HCT116 (cell line): Measurements from ENCODE around the gene PNPLA5. TPM values are rescaled to one million over a fixed set of nuclear protein-coding genes. Genes with fewer than 3 reads are reported as not detected.

Source experiments
- ATAC-seq: fragments of 200-7000 bp; cut with Tn5 transposase; 2 replicates; pipeline ENCODE4 v1.9.1; 2020; ENCODE audit warnings: mild to moderate bottlenecking, moderate library complexity
- BruUV-seq: library from RNA; stranded (reverse); fragments of 400-500 nt; replicated peaks from 2 replicates; lab custom pipeline; 2021; lab: Mats Ljungman, UMichigan
- CTCF ChIA-PET: fragments of 300-600 bp; sonication (Branson Sonifier 250); formaldehyde crosslinking; loops from one replicate; lab custom pipeline; 2021; ENCODE audit warnings: antibody characterized with exemption; lab: Charles Lee
- POLR2A ChIA-PET: fragments of 300-600, 350-600 bp; sonication (Branson Sonifier 250); formaldehyde crosslinking; loops from one replicate; lab custom pipeline; 2021; ENCODE audit warnings: antibody characterized with exemption; lab: Charles Lee
- RAD21 ChIA-PET, 2 experiments: fragments of 300-600 bp; sonication (Branson Sonifier 250); formaldehyde crosslinking; loops; one replicate each; lab custom pipeline; 2023; ENCODE audit warnings: low total read pairs in 2 of 2; ENCODE audit not compliant: uncharacterized antibody in 2 of 2, unreplicated experiment in 2 of 2, low non-redundant PET in 1 of 2; lab: Charles Lee
- DNase-seq: peaks from one replicate; pipeline ENCODE4 v3.0.0-alpha.2; 2010; ENCODE audit warnings: low read depth, low spot score
- H2AFZ ChIP-seq: fragments of 200-600 bp; shearing (Covaris generic), sonication (generic); 2 replicates; pipeline ENCODE4 v1.6.1; 2017; ENCODE audit warnings: low read depth, mixed run types, mixed read lengths, antibody characterized with exemption, low read length; ENCODE audit not compliant: poor library complexity, severe bottlenecking
- H3K27ac ChIP-seq: 2 replicates; pipeline ENCODE4 v1.5.1; 2012; ENCODE audit warnings: low read depth, low read length
- H3K27me3 ChIP-seq: fragments of 200-600 bp; sonication (generic); 2 replicates; pipeline ENCODE4 v1.6.1; 2016; ENCODE audit warnings: mixed run types, low read length, mixed read lengths; ENCODE audit not compliant: insufficient read depth
- H3K36me3 ChIP-seq, 2 experiments: fragments of 200-500 bp in 1 of 2; fragments of 200-600 bp in 1 of 2; sonication (Bioruptor generic) in 1 of 2; sonication (generic) in 1 of 2; 2 replicates each; pipeline versions ENCODE4 v1.5.1 to v1.6.1; 2014 to 2016; ENCODE audit warnings: low read length in 2 of 2, inconsistent platforms in 1 of 2, mixed read lengths in 1 of 2, mixed run types in 1 of 2; ENCODE audit not compliant: insufficient read depth in 2 of 2, control insufficient read depth in 1 of 2
- H3K4me1 ChIP-seq, 2 experiments: fragments of 200-600 bp in 1 of 2; sonication (generic) in 1 of 2; 2 replicates each; pipeline versions ENCODE4 v1.5.1 to v1.6.1; 2012 to 2017; ENCODE audit warnings: low read length in 2 of 2, inconsistent platforms in 1 of 2, mild to moderate bottlenecking in 1 of 2, mixed read lengths in 1 of 2, mixed run types in 1 of 2, moderate library complexity in 1 of 2; ENCODE audit not compliant: insufficient read depth in 2 of 2, control insufficient read depth in 1 of 2
- H3K4me2 ChIP-seq: fragments of 200-600 bp; sonication (generic); 2 replicates; pipeline ENCODE4 v1.6.1; 2017; ENCODE audit warnings: mixed run types, low read length, mixed read lengths
- H3K4me3 ChIP-seq, 2 experiments: fragments of 200-600 bp in 1 of 2; sonication (generic) in 1 of 2; replicated peaks in 1 of 2; 2 replicates each; pipeline ENCODE4 v1.5.1; 2011 to 2016; ENCODE audit warnings: low read length in 2 of 2, control low read depth in 1 of 2, low read depth in 1 of 2, mild to moderate bottlenecking in 1 of 2, mixed read lengths in 1 of 2, mixed run types in 1 of 2
- H3K79me2 ChIP-seq: fragments of 200-600 bp; sonication (generic); 2 replicates; pipeline ENCODE4 v1.6.1; 2017; ENCODE audit warnings: mild to moderate bottlenecking, mixed run types, low read length, moderate library complexity, mixed read lengths; ENCODE audit not compliant: insufficient read depth
- H3K9ac ChIP-seq: fragments of 200-600 bp; sonication (generic); 2 replicates; pipeline ENCODE4 v1.6.1; 2016; ENCODE audit warnings: low read length, mixed read lengths
- H3K9me2 ChIP-seq: fragments of 200-600 bp; sonication (generic), shearing (Covaris generic); 2 replicates; pipeline ENCODE4 v1.6.1; 2017; ENCODE audit warnings: mixed run types, mild to moderate bottlenecking, moderate library complexity; ENCODE audit not compliant: insufficient read depth
- H3K9me3 ChIP-seq, 2 experiments: fragments of 200-500 bp in 1 of 2; fragments of 200-600 bp in 1 of 2; sonication (Bioruptor generic) in 1 of 2; sonication (generic) in 1 of 2; 2 replicates each; pipeline ENCODE4 v1.6.1; 2014 to 2017; ENCODE audit warnings: low read length in 2 of 2, mixed read lengths in 2 of 2, inconsistent platforms in 1 of 2, low read depth in 1 of 2, mild to moderate bottlenecking in 1 of 2, mixed run types in 1 of 2, moderate library complexity in 1 of 2; ENCODE audit not compliant: control insufficient read depth in 1 of 2, insufficient read depth in 1 of 2
- H4K20me1 ChIP-seq: fragments of 200-600 bp; sonication (generic), shearing (Covaris generic); 2 replicates; pipeline ENCODE4 v1.6.1; 2017; ENCODE audit warnings: mixed run types, mild to moderate bottlenecking, moderate library complexity; ENCODE audit not compliant: insufficient read depth
- CEBPB ChIP-seq: IDR thresholded peaks from 2 replicates; pipeline ENCODE4 v1.6.1; 2012; ENCODE audit warnings: low read depth
- ELF1 ChIP-seq: IDR thresholded peaks from 2 replicates; pipeline ENCODE4 v1.6.1; 2012; ENCODE audit warnings: low read depth, borderline replicate concordance
- EZH2 ChIP-seq: fragments of 200-600 bp; sonication (generic); IDR thresholded peaks from 2 replicates; pipeline ENCODE4 v1.6.1; 2017; ENCODE audit warnings: antibody characterized with exemption, mixed run types
- FOSL1 ChIP-seq: IDR thresholded peaks from 2 replicates; pipeline ENCODE4 v1.6.1; 2012; ENCODE audit warnings: low read depth
- POLR2A ChIP-seq: IDR thresholded peaks from 2 replicates; pipeline ENCODE4 v1.7.0; 2011; ENCODE audit warnings: borderline replicate concordance; ENCODE audit not compliant: insufficient read depth, insufficient read length; ENCODE audit errors: extremely low read depth
- POLR2AphosphoS5 ChIP-seq: IDR thresholded peaks from 2 replicates; pipeline ENCODE4 v1.6.1; 2011; ENCODE audit warnings: mild to moderate bottlenecking, low read depth, low read length, moderate library complexity
- RAD21 ChIP-seq: IDR thresholded peaks from 2 replicates; pipeline ENCODE4 v1.6.1; 2012; ENCODE audit warnings: low read depth, mild to moderate bottlenecking
- SRF ChIP-seq: IDR thresholded peaks from 2 replicates; pipeline ENCODE4 v1.6.1; 2012; ENCODE audit warnings: low read depth
- TCF7L2 ChIP-seq: IDR thresholded peaks from 2 replicates; pipeline ENCODE4 v1.7.0; 2011; ENCODE audit warnings: borderline replicate concordance, inconsistent platforms; ENCODE audit not compliant: insufficient read depth, insufficient read length; ENCODE audit errors: extremely low read depth
- ZFX ChIP-seq: fragments of 450-650 bp; IDR thresholded peaks from 2 replicates; pipeline ENCODE4 v1.6.1; 2017
- intact Hi-C: fragments of 100-400 bp; cut with micrococcal nuclease; formaldehyde crosslinking; loops from 2 replicates; pipeline ENCODE4 v1.10.0; 2022
- total RNA-seq: library from RNA; stranded (reverse); gene quantifications from one replicate; pipeline ENCODE4 v1.2.1, GENCODE V29; 2021; ENCODE audit not compliant: unreplicated experiment
- TF ChIP-seq, protein P1 (sequence below): IDR thresholded peaks from 2 replicates; pipeline ENCODE4 v1.6.1; 2012
- TF ChIP-seq, protein P2 (sequence below): IDR thresholded peaks from 2 replicates; pipeline ENCODE4 v1.6.1; 2012; ENCODE audit warnings: low read depth

The PNPLA5 gene
- total RNA-seq, 1 experiment from 2014 or later: 2.9 TPM

DNA sequence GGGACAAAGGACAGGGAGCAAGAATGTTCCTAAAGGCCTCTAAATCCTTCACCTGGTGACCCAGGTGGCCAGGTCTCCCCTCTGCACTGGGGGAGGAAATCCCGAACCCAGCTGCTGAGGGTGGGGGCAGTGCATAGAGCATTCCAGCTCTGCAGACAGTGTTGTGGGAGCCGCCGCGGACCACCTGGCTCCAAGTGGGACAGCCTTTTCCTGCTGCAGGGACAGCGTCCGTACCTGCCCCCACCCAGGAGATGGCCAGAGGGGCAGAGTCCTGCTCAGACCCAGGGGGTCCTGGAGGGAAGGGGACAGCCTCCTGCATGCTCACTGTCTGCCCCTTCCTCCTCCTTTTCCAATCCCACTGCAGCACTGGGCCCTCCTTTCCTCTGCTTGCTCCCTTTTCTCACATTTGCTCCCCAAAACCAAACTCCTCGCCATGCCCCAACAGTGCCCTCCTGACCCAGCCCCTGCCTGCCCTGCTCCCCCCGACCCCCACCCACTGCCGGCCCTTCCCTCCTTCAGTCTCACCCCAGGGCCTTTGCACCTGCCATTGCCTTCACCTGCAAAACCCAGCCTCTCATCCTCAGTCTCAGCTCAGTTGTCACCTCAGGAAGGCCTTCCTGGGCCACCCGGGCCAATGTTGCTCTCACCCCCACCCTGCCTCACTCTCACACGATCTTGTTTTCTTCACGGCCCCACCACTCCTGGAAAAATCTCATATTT is 12.8 kb downstream of the PNPLA5 start:
- Histone ChIP-seq H3K36me3 (no peaks in the 10 kb centered on the region), H3K4me3 (no peak overlapping the region), H3K4me1 (peaks cover 0 to 7% of the 10 kb centered on the region in 2 experiments; a peak in 1 of 4 replicates), H3K27ac (no peak overlapping the region), H3K4me2 (no peak overlapping the region), H3K9ac (no peak overlapping the region), H3K79me2 (no peaks in the 10 kb centered on the region), H3K9me3 (no peaks in the 10 kb centered on the region), H2AFZ (no peak overlapping the region), H4K20me1 (no peaks in the 10 kb centered on the region), H3K27me3 (no peaks in the 10 kb centered on the region), H3K9me2 (no peaks in the 10 kb centered on the region)
- no peak for ATAC-seq
- TF ChIP-seq SRF (no peak), TCF7L2 (no peak), EZH2 (no peak)
- ChIA-PET POLR2A (no interaction called here), RAD21 (no interaction called here), CTCF (no interaction called here)
- intact Hi-C loops: no loop called here
- DNase-seq: no peak
- BruUV-seq: no TSS peak

DNA sequence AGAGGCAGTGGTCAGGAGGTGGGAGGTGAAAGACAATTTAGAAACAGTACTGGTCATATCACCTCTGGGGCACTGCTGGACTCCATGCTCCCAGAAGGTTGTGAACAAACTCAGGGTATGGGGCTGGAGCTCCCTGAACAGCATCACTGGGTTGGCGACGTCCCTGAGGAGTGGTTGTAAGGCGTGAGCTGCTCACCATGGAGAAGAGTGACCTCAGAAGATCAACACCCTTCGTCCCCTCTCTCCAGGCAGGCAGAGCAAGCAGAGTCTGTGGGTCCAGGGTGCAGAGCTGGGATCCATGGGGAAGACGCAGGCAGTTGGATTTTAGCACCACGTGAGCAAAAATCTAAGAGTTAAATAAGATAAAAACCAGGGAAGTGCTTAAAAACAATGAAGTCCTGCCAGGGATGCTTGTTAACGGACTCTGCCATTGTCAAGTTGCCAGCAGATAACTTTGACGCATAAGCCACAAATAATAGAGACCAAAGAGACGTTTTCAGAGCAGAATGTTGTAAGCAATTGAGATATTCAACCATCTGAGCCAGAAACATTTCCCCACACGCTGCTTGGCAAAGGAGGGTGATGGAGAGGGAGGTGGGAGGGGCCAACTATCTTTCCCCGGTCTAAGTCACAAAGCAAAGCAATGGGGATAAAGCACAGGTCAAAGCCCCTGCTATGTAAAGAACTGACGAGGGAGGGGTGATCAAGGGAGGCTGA is 13.6 kb downstream of the PNPLA5 start:
- Histone ChIP-seq H3K9ac (no peak overlapping the region), H3K27ac (no peak overlapping the region), H3K9me2 (no peaks in the 10 kb centered on the region), H3K4me3 (no peak overlapping the region), H3K9me3 (no peaks in the 10 kb centered on the region), H3K36me3 (no peaks in the 10 kb centered on the region), H4K20me1 (no peaks in the 10 kb centered on the region), H3K4me2 (no peak overlapping the region), H3K4me1 (peaks cover 0 to 6% of the 10 kb centered on the region in 2 experiments; a peak in 1 of 4 replicates)
- no peak for ATAC-seq
- intact Hi-C loops: no loop called here
- RAD21 ChIA-PET: no interaction called here
- DNase-seq: no peak
- TF ChIP-seq, protein P1, sequence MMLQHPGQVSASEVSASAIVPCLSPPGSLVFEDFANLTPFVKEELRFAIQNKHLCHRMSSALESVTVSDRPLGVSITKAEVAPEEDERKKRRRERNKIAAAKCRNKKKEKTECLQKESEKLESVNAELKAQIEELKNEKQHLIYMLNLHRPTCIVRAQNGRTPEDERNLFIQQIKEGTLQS: no peak
- TF ChIP-seq FOSL1 (no peak), POLR2AphosphoS5 (no peak), EZH2 (no peak), POLR2A (no peak), CEBPB (no peak), ZFX (no peak), RAD21 (no peak), ELF1 (no peak)
- TF ChIP-seq, protein P2, sequence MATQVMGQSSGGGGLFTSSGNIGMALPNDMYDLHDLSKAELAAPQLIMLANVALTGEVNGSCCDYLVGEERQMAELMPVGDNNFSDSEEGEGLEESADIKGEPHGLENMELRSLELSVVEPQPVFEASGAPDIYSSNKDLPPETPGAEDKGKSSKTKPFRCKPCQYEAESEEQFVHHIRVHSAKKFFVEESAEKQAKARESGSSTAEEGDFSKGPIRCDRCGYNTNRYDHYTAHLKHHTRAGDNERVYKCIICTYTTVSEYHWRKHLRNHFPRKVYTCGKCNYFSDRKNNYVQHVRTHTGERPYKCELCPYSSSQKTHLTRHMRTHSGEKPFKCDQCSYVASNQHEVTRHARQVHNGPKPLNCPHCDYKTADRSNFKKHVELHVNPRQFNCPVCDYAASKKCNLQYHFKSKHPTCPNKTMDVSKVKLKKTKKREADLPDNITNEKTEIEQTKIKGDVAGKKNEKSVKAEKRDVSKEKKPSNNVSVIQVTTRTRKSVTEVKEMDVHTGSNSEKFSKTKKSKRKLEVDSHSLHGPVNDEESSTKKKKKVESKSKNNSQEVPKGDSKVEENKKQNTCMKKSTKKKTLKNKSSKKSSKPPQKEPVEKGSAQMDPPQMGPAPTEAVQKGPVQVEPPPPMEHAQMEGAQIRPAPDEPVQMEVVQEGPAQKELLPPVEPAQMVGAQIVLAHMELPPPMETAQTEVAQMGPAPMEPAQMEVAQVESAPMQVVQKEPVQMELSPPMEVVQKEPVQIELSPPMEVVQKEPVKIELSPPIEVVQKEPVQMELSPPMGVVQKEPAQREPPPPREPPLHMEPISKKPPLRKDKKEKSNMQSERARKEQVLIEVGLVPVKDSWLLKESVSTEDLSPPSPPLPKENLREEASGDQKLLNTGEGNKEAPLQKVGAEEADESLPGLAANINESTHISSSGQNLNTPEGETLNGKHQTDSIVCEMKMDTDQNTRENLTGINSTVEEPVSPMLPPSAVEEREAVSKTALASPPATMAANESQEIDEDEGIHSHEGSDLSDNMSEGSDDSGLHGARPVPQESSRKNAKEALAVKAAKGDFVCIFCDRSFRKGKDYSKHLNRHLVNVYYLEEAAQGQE: no peak
- TF ChIP-seq, all 23 proteins: peak for 0
- H3K27me3 ChIP-seq: no peaks in the 10 kb centered on the region
- ChIA-PET CTCF (interaction anchor here (1.6 kb wide), 1 partner anchor 9 kb away, joined by 3 read pairs; no protein-coding TSS in a partner anchor), POLR2A (interaction anchor here (1.0 kb wide), 1 partner anchor 11 kb away, joined by 3 read pairs; no protein-coding TSS in a partner anchor)
- BruUV-seq: no TSS peak
- H3K79me2 ChIP-seq: no peaks in the 10 kb centered on the region
- H2AFZ ChIP-seq: no peak overlapping the region
